H1 (cell line): Measurements from ENCODE around the gene LAD1. TPM values are rescaled to one million over a fixed set of nuclear protein-coding genes. Genes with fewer than 3 reads are reported as not detected.

Experiments used
- CTCF ChIA-PET: fragments of 300-600 bp; sonication (Branson Sonifier 250); formaldehyde crosslinking; loops from one replicate; lab custom pipeline; 2021; ENCODE audit not compliant: partially characterized antibody; lab: Charles Lee
- POLR2A ChIA-PET: fragments of 300-600 bp; sonication (Branson Sonifier 250); formaldehyde crosslinking; loops from one replicate; lab custom pipeline; 2021; ENCODE audit warnings: inconsistent platforms; ENCODE audit not compliant: partially characterized antibody; lab: Charles Lee
- DNase-seq, 2 experiments: peaks; one replicate each; pipeline versions ENCODE4 v3.0.0 to v3.0.0-alpha.2; 2010 to 2022; ENCODE audit warnings: low spot score in 2 of 2, low read depth in 1 of 2, mixed read lengths in 1 of 2
- FAIRE-seq: peaks from 2 replicates; lab custom pipeline; 2011; peaks lifted over from hg19 to GRCh38; lab: Jason Lieb, UNC
- H2AFZ ChIP-seq: 2 replicates; pipeline ENCODE4 v1.8.1; 2012; ENCODE audit warnings: low read length, inconsistent platforms
- H2AK5ac ChIP-seq: 2 replicates; pipeline ENCODE4 v1.6.1; 2013; ENCODE audit warnings: low read depth, low read length
- H2BK120ac ChIP-seq: replicated peaks from 2 replicates; pipeline ENCODE3; 2013; ENCODE audit warnings: low read depth, low read length, inconsistent platforms
- H2BK12ac ChIP-seq: 2 replicates; pipeline ENCODE4 v1.6.1; 2013; ENCODE audit warnings: low read depth, low read length
- H2BK15ac ChIP-seq: 2 replicates; pipeline ENCODE4 v1.6.1; 2013; ENCODE audit warnings: low read length
- H2BK20ac ChIP-seq: 2 replicates; pipeline ENCODE4 v1.6.1; 2013; ENCODE audit warnings: low read length
- H2BK5ac ChIP-seq: 2 replicates; pipeline ENCODE4 v1.6.1; 2013; ENCODE audit warnings: low read depth, low read length
- H3K14ac ChIP-seq: 2 replicates; pipeline ENCODE4 v1.6.1; 2013; ENCODE audit warnings: inconsistent platforms; ENCODE audit not compliant: insufficient read length
- H3K18ac ChIP-seq: 2 replicates; pipeline ENCODE4 v1.6.1; 2013; ENCODE audit warnings: low read length; ENCODE audit errors: extremely low read depth
- H3K23ac ChIP-seq: 2 replicates; pipeline ENCODE4 v1.6.1; 2013; ENCODE audit warnings: inconsistent platforms; ENCODE audit not compliant: insufficient read length
- H3K23me2 ChIP-seq: 2 replicates; pipeline ENCODE4 v1.6.1; 2013; ENCODE audit warnings: low read depth, low read length
- H3K27ac ChIP-seq: 2 replicates; pipeline ENCODE4 v1.6.1; 2011; ENCODE audit warnings: low read depth, low read length, inconsistent platforms
- H3K27me3 ChIP-seq, 4 experiments: replicated peaks in 1 of 4; 1 replicate in 1 of 4; 2 replicates in 3 of 4; pipeline versions ENCODE4 v1.6.1 to v1.8.1; 2011 to 2013; ENCODE audit warnings: low read length in 3 of 4, mild to moderate bottlenecking in 3 of 4, inconsistent platforms in 2 of 4, mixed read lengths in 2 of 4, moderate library complexity in 1 of 4; ENCODE audit not compliant: control insufficient read depth in 3 of 4, insufficient read depth in 3 of 4; ENCODE audit errors: extremely low read depth in 1 of 4
- H3K36me3 ChIP-seq, 4 experiments: 2 replicates each; pipeline versions ENCODE4 v1.6.1 to v1.8.1; 2011 to 2013; ENCODE audit warnings: mild to moderate bottlenecking in 4 of 4, low read length in 3 of 4, moderate library complexity in 2 of 4, control low read depth in 1 of 4, inconsistent platforms in 1 of 4; ENCODE audit not compliant: insufficient read depth in 4 of 4, control insufficient read depth in 2 of 4
- H3K4ac ChIP-seq: replicated peaks from 2 replicates; pipeline ENCODE3; 2013; ENCODE audit warnings: low read length, low read depth, mixed read lengths, inconsistent platforms; ENCODE audit not compliant: insufficient read length
- H3K4me1 ChIP-seq, 4 experiments: replicated peaks in 1 of 4; 1 replicate in 1 of 4; 2 replicates in 3 of 4; pipeline versions ENCODE4 v1.6.1 to v1.8.1; 2011 to 2013; ENCODE audit warnings: low read length in 3 of 4, inconsistent platforms in 2 of 4, mixed read lengths in 1 of 4; ENCODE audit not compliant: insufficient read depth in 4 of 4, control insufficient read depth in 3 of 4
- H3K4me2 ChIP-seq, 2 experiments: 2 replicates each; pipeline versions ENCODE4 v1.6.1 to v1.8.1; 2011 to 2013; ENCODE audit warnings: low read depth in 2 of 2, low read length in 2 of 2, control low read depth in 1 of 2, inconsistent platforms in 1 of 2, mild to moderate bottlenecking in 1 of 2; ENCODE audit not compliant: insufficient read depth in 1 of 2
- H3K4me3 ChIP-seq, 4 experiments: fragments of 200-600, 300-600 bp in 1 of 4; sonication (generic), shearing (Covaris generic), sonication (Bioruptor Twin) in 1 of 4; 2 replicates each; pipeline versions ENCODE4 v1.5.1 to v1.8.1; 2011 to 2016; ENCODE audit warnings: low read length in 4 of 4, low read depth in 3 of 4, control low read depth in 2 of 4, inconsistent platforms in 2 of 4, mild to moderate bottlenecking in 2 of 4, mixed read lengths in 1 of 4, moderate library complexity in 1 of 4; ENCODE audit not compliant: insufficient read depth in 2 of 4; ENCODE audit errors: extremely low read depth in 1 of 4
- H3K56ac ChIP-seq: replicated peaks from 2 replicates; pipeline ENCODE3; 2013; ENCODE audit warnings: low read depth, mild to moderate bottlenecking, mixed read lengths, low read length, inconsistent platforms; ENCODE audit not compliant: insufficient read length
- H3K79me1 ChIP-seq: 2 replicates; pipeline ENCODE4 v1.6.1; 2013; ENCODE audit warnings: low read depth, low read length, control low read depth
- H3K79me2 ChIP-seq, 2 experiments: 2 replicates each; pipeline versions ENCODE4 v1.6.1 to v1.8.1; 2012 to 2013; ENCODE audit warnings: low read length in 2 of 2, mild to moderate bottlenecking in 2 of 2, inconsistent platforms in 1 of 2; ENCODE audit not compliant: insufficient read depth in 2 of 2, control insufficient read depth in 1 of 2
- H3K9ac ChIP-seq, 4 experiments: replicated peaks in 1 of 4; 1 replicate in 1 of 4; 2 replicates in 3 of 4; pipeline versions ENCODE4 v1.6.1 to v1.8.1; 2011 to 2013; ENCODE audit warnings: low read depth in 3 of 4, low read length in 3 of 4, control low read depth in 2 of 4, mild to moderate bottlenecking in 2 of 4, moderate library complexity in 2 of 4, inconsistent platforms in 1 of 4; ENCODE audit errors: extremely low read depth in 1 of 4
- H3K9me3 ChIP-seq, 2 experiments: 2 replicates each; pipeline versions ENCODE4 v1.6.1 to v1.8.1; 2012 to 2013; ENCODE audit warnings: mild to moderate bottlenecking in 2 of 2, moderate library complexity in 2 of 2, control low read depth in 1 of 2, inconsistent platforms in 1 of 2, low read depth in 1 of 2, low read length in 1 of 2, mixed read lengths in 1 of 2; ENCODE audit not compliant: insufficient read depth in 2 of 2
- H4K20me1 ChIP-seq, 2 experiments: replicated peaks in 1 of 2; 2 replicates each; pipeline versions ENCODE3 to v1.8.1; 2011 to 2013; ENCODE audit warnings: inconsistent platforms in 2 of 2, low read length in 2 of 2, mild to moderate bottlenecking in 1 of 2; ENCODE audit not compliant: insufficient read depth in 2 of 2, control insufficient read depth in 1 of 2
- H4K5ac ChIP-seq: 2 replicates; pipeline ENCODE4 v1.6.1; 2013; ENCODE audit warnings: low read length, low read depth, mixed read lengths, inconsistent platforms; ENCODE audit not compliant: insufficient read length
- H4K8ac ChIP-seq: 2 replicates; pipeline ENCODE4 v1.8.0; 2013; ENCODE audit warnings: mild to moderate bottlenecking, moderate library complexity, low read length, inconsistent platforms; ENCODE audit not compliant: insufficient read depth; ENCODE audit errors: extremely low read depth
- H4K91ac ChIP-seq: replicated peaks from 2 replicates; pipeline ENCODE3; 2013; ENCODE audit warnings: low read length, mixed read lengths, inconsistent platforms; ENCODE audit not compliant: insufficient read length
- CTCF ChIP-seq, 3 experiments: IDR thresholded peaks; 1 replicate in 2 of 3; 2 replicates in 1 of 3; pipeline versions ENCODE4 v1.5.1 to v1.6.1; 2011; ENCODE audit warnings: low read length in 3 of 3, mild to moderate bottlenecking in 3 of 3, inconsistent platforms in 2 of 3, low read depth in 1 of 3, moderate library complexity in 1 of 3; ENCODE audit not compliant: insufficient read depth in 1 of 3; ENCODE audit errors: control extremely low read depth in 1 of 3
- E2F6 ChIP-seq: IDR thresholded peaks from 2 replicates; pipeline ENCODE4 v1.6.1; 2012; ENCODE audit warnings: inconsistent platforms
- RAD21 ChIP-seq, 2 experiments: IDR thresholded peaks in 1 of 2; conservative IDR thresholded peaks in 1 of 2; 2 replicates each; pipeline ENCODE4 v1.6.1; 2011; ENCODE audit warnings: low read depth in 2 of 2, low read length in 2 of 2, improper control_type of control experiment in 1 of 2, inconsistent platforms in 1 of 2, mild to moderate bottlenecking in 1 of 2, moderate library complexity in 1 of 2
- WGBS, 2 experiments: shearing (Covaris generic) in 1 of 2; methylation state at CpG; one replicate each; pipeline versions ENCODE4 v1.1.6 to v1.1.7; 2013 to 2015; ENCODE audit warnings: low lambda C conversion rate in 2 of 2, mixed read lengths in 2 of 2, inconsistent platforms in 1 of 2, low coverage in 1 of 2, missing lambda C conversion rate in 1 of 2; ENCODE audit not compliant: insufficient replicate concordance in 2 of 2, insufficient coverage in 1 of 2, insufficient read length in 1 of 2; ENCODE audit errors: extremely low coverage in 1 of 2, missing lambda C conversion rate in 1 of 2; 5-methylcytosine and 5-hydroxymethylcytosine counted together
- polyA plus RNA-seq, 7 experiments: library from polyadenylated mRNA; depleted of rRNA in 3 of 7; stranded (reverse) in 5 of 7; unstranded in 2 of 7; fragments of >200 nt in 5 of 7; fragments of 200-250 nt in 2 of 7; gene quantifications; 1 replicate in 5 of 7; 2 replicates in 1 of 7; 4 replicates in 1 of 7; pipeline versions ENCODE4 v1.2.1 to v1.2.3, GENCODE V29; 2011 to 2013; ENCODE audit warnings: missing spikeins in 2 of 7, mixed read lengths in 2 of 7
- total RNA-seq: library from RNA; stranded (reverse); fragmentation: NEBNext Ultra II Directional; extraction: Animal tissue kit (Norgen Biotek cat#: 25700); gene quantifications from 2 replicates; pipeline ENCODE4 v1.2.1, GENCODE V29; 2021

LAD1 gene
- total and polyA plus RNA-seq, 2 of the 8 experiments (the other 6 are each of a cell fraction or from before 2014, with no cell fraction given): 9.3 to 32.8 TPM

- no peak overlapping the region for H3K18ac ChIP-seq
- H3K4me1 ChIP-seq: peaks cover 0 to 4% (median 2%) of the 10 kb centered on the region in 4 experiments; a peak in 5 of 7 replicates
- H4K5ac ChIP-seq: no peak overlapping the region
- ChIA-PET CTCF (interaction anchor here (0.7 to 14.7 kb wide), 17 partner anchors 7 to 102 kb away, joined by 3 to 275 read pairs (median 5); partner anchors contain the start of gene TNNI1), POLR2A (interaction anchor here (1.0 to 1.8 kb wide), 3 partner anchors 17 to 65 kb away, joined by 3 to 5 read pairs (median 3); no protein-coding TSS in a partner anchor)
- H3K9me3 ChIP-seq: no peaks in the 10 kb centered on the region
- 89% methylated on average over 9 of the region's 9 CpGs; no CpG with 5 or more reads in 1 of the 2 experiments for WGBS, 2 experiments
- TF ChIP-seq CTCF (IDR thresholded peaks at IDR 0.05; ENCODE audit: control extremely low read depth in 1 of 3, insufficient read depth in 1 of 3, low read depth in 1 of 3, low read length in 3 of 3): peak; percentile 11 to 32 (median 23); a peak in 2 of 4 replicates
- 0 out of 4 replicates have a peak, but pooled peaks of 1 of the 2 experiments have one; percentile 6 for TF ChIP-seq RAD21 (IDR thresholded peaks at IDR 0.05 in 1 of 2, conservative IDR thresholded peaks at IDR 0.05 in 1 of 2; ENCODE audit: low read depth in 2 of 2, low read length in 2 of 2)
- no peak for TF ChIP-seq E2F6
- DNase-seq (no peak), FAIRE-seq (no peak)
- H4K8ac ChIP-seq: no peak overlapping the region
- no peaks in the 10 kb centered on the region for H3K27me3 ChIP-seq
- no peak overlapping the region for H2AK5ac ChIP-seq
- H3K79me1 ChIP-seq: no peaks in the 10 kb centered on the region
- 0 out of 2 replicates have a peak overlapping the region, but pooled peaks have one; percentile 13 for H2BK15ac ChIP-seq
- H2AFZ ChIP-seq: no peak overlapping the region
- no peak overlapping the region for H3K4ac ChIP-seq
- no peaks in the 10 kb centered on the region for H4K20me1 ChIP-seq
- no peak overlapping the region for H4K91ac ChIP-seq
- H3K4me2 ChIP-seq: no peak overlapping the region
- no peak overlapping the region for H3K9ac ChIP-seq
- no peak overlapping the region for H3K27ac ChIP-seq
- no peak overlapping the region for H2BK120ac ChIP-seq
- no peaks in the 10 kb centered on the region for H3K36me3 ChIP-seq
- no peaks in the 10 kb centered on the region for H3K79me2 ChIP-seq
- no peak overlapping the region for H2BK5ac ChIP-seq
- H3K4me3 ChIP-seq: no peak overlapping the region
- H2BK20ac ChIP-seq: no peak overlapping the region
- no peak overlapping the region for H3K23ac ChIP-seq
- H3K14ac ChIP-seq: no peak overlapping the region
- H3K56ac ChIP-seq: no peak overlapping the region
- no peaks in the 10 kb centered on the region for H3K23me2 ChIP-seq
- H2BK12ac ChIP-seq: no peak overlapping the region
Measured at GRCh38 chr1:201354151-201354900, 44.8 kb downstream of the LAD1 start.
